Activated naive CD8-positive, alpha-beta T cell treated with anti-CD3 and anti-CD28 coated beads, Interleukin-2, amount 10 ng/mL, durations not matched to agents 7 days and 5 days (primary cell): ENCODE results near the gene SELPLG. TPM values are rescaled to one million over a fixed set of nuclear protein-coding genes. Genes with fewer than 3 reads are reported as not detected.
A peak's percentile ranks its signal among the peaks of the same experiment; 100 is the strongest.
"Not testable (repeated sequence)": the region's sequence is repeated elsewhere in the genome, so short reads cannot be mapped to it uniquely, and the experiment has no call there.

Source experiments
- ATAC-seq: fragments of 150-1000 bp; cut with Tn5 transposase; one replicate; pipeline ENCODE4 v1.10.0; 2021; ENCODE audit warnings: low read depth, moderate library complexity
- POLR2A ChIA-PET: fragments of 350-600 bp; sonication (Branson Sonifier 250); formaldehyde crosslinking; loops from one replicate; lab custom pipeline; 2021; ENCODE audit warnings: antibody characterized with exemption; lab: Charles Lee
- DNase-seq: peaks from one replicate; pipeline ENCODE4 v3.0.0; 2021
- H3K27ac Mint-ChIP-seq: one replicate; pipeline ENCODE4 v1.8.0; 2022; ENCODE audit warnings: mild to moderate bottlenecking, mixed read lengths
- H3K27me3 Mint-ChIP-seq: one replicate; pipeline ENCODE4 v1.8.0; 2022; ENCODE audit warnings: mild to moderate bottlenecking, moderate library complexity, mixed read lengths
- H3K36me3 Mint-ChIP-seq: one replicate; pipeline ENCODE4 v1.8.0; 2021; ENCODE audit warnings: mild to moderate bottlenecking, mixed read lengths
- H3K4me1 Mint-ChIP-seq: one replicate; pipeline ENCODE4 v1.8.0; 2021; ENCODE audit warnings: mixed read lengths
- H3K4me3 Mint-ChIP-seq: one replicate; pipeline ENCODE4 v1.8.0; 2022; ENCODE audit warnings: mild to moderate bottlenecking, moderate library complexity, mixed read lengths
- H3K9me3 Mint-ChIP-seq: one replicate; pipeline ENCODE4 v1.8.0; 2021; ENCODE audit warnings: mixed read lengths
- total RNA-seq, 2 experiments: library from RNA; stranded (reverse); gene quantifications; one replicate each; pipeline ENCODE4 v1.2.3, GENCODE V29; 2021

The SELPLG gene
- total RNA-seq, 2 experiments from 2014 or later, result 159 to 163 TPM

- H3K36me3 Mint-ChIP-seq, result peaks cover 39% of the 10 kb centered on the region
- not testable (repeated sequence) for H3K27me3 Mint-ChIP-seq, H3K4me3 Mint-ChIP-seq, DNase-seq, H3K9me3 Mint-ChIP-seq, ATAC-seq
- H3K27ac Mint-ChIP-seq, result peak overlapping the region; percentile 79
- POLR2A ChIA-PET, result interaction anchor here (9.1 to 9.9 kb wide), 2 partner anchors 13 to 53 kb away, joined by 135 to 156 read pairs; partner anchors contain the start of genes ISCU, SART3 and SELPLG
- H3K4me1 Mint-ChIP-seq, result peaks cover 39% of the 10 kb centered on the region
Measured at GRCh38 chr12:108618953-108619274, 14.8 kb downstream of the SELPLG start.

DNA sequence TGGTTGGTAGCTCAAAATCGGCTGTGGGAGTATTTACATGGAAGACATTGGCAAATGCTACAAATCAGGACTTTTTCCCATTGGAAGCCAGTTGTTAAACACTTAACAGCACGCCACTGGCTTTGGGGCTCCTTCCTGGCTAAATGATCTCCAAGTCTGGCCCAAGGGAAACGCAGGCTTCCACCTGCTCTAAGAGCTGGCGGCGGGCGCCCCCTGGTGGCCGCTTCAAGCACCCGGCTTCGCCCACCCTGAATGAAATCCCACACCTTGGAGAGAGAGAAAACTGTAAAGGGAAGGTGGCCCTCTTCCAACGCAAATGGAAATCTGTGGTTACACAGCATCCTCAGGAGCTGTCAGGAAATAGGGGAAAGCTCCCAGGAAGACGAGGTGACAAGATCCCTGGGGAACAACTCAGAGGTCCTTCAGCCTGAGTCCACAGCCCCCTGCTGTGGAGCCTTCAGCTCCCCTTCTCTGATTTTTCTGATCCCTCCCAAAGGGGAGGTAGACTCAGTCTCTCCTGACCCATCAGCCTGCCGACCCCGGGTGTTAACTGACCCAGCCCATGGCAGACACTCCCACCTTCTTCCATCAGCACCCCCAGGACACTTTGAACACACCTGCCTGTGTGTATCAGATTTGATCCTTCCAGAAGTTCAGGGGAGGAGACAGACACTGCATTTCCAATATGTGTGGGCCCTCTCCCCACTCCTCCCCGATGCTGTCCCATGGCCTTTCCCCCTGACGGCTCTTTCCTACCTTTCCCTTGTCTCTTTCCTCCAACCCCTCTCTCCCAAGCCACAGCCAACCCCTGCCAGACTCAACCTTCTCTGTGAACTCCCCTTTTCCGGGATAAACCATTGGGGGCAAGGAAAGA, 15.4 kb downstream of the SELPLG start:
- peaks cover 39% of the 10 kb centered on the region for H3K4me1 Mint-ChIP-seq
- H3K4me3 Mint-ChIP-seq, result no peak overlapping the region
- ATAC-seq (peak; percentile 55), DNase-seq (peak; percentile 86)
- no peaks in the 10 kb centered on the region for H3K27me3 Mint-ChIP-seq
- H3K36me3 Mint-ChIP-seq, result peaks cover 34% of the 10 kb centered on the region
- H3K9me3 Mint-ChIP-seq, result peaks cover 4% of the 10 kb centered on the region
- peak overlapping the region; percentile 89 for H3K27ac Mint-ChIP-seq
- POLR2A ChIA-PET, result interaction anchor here (0.8 to 9.9 kb wide), 4 partner anchors 13 to 187 kb away, joined by 3 to 156 read pairs (median 70); partner anchors contain the start of genes ISCU, SART3 and SELPLG

GRCh38 chr12:108616941-108617858, 16.5 kb downstream of the SELPLG start:
- H3K27me3 Mint-ChIP-seq, result no peaks in the 10 kb centered on the region
- POLR2A ChIA-PET, result interaction anchor here (0.8 to 9.9 kb wide), 5 partner anchors 15 to 188 kb away, joined by 3 to 156 read pairs (median 4); partner anchors contain the start of genes ISCU, SART3 and SELPLG
- H3K36me3 Mint-ChIP-seq, result peaks cover 29% of the 10 kb centered on the region
- DNase-seq, result peak; percentile 62
- peaks cover 4% of the 10 kb centered on the region for H3K9me3 Mint-ChIP-seq
- peaks cover 37% of the 10 kb centered on the region for H3K4me1 Mint-ChIP-seq
- peak overlapping the region; percentile 76 for H3K4me3 Mint-ChIP-seq
- peak; percentile 72 for ATAC-seq
- peak overlapping the region; percentile 89 for H3K27ac Mint-ChIP-seq

DNA sequence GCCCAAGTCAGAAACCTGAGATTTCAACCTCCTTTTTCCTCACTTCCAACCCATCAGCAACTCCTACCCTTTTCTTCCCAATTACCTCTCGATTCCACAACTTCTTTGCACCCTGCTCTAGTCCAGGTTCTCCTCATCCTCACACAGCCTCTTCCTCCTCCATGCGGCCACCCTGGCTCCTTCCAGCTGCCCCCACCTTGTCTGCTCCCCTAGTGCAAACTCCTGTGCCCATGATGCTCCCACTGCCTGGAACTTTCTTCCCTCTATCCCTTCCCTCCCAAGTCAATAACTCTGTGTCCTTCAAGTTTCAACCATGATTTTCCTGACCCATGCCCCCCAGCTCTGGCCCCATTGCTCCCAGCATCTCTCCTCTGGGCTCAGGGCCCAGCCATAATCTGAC, 17.3 kb downstream of the SELPLG start:
- POLR2A ChIA-PET, result interaction anchor here (0.7 to 9.9 kb wide), 3 partner anchors 15 to 51 kb away, joined by 3 to 156 read pairs (median 135); partner anchors contain the start of genes ISCU, SART3 and SELPLG
- Mint-ChIP-seq H3K4me3 (peak overlapping the region; percentile 76), H3K4me1 (peaks cover 44% of the 10 kb centered on the region), H3K36me3 (peaks cover 23% of the 10 kb centered on the region), H3K9me3 (peaks cover 4% of the 10 kb centered on the region), H3K27ac (peak overlapping the region; percentile 89), H3K27me3 (no peaks in the 10 kb centered on the region)
- ATAC-seq (no peak), DNase-seq (no peak)

DNA sequence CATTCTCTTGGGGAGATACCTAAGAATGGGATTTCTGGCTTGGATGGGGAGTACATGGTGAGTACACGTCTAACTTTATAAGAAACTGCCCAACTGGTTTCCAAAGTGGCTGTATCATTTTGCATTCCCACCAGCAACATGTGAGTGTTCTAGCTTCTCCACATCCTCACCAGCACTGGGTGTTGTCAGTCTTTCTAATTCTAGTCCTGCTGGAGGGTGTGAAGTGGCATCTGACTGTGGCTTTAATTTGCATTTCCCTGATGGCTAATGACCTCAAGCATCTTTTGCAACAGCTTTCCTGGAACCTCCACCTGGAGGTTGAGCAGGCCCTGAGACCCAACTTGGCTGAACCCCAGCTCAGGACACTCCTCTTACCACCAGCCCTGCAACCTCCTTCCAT, 17.8 kb downstream of the SELPLG start:
- Mint-ChIP-seq H3K4me1 (peaks cover 40% of the 10 kb centered on the region), H3K27me3 (no peaks in the 10 kb centered on the region), H3K27ac (no peak overlapping the region), H3K4me3 (no peak overlapping the region), H3K36me3 (peaks cover 19% of the 10 kb centered on the region), H3K9me3 (peaks cover 4% of the 10 kb centered on the region)
- POLR2A ChIA-PET, result interaction anchor here (0.7 to 9.9 kb wide), 3 partner anchors 16 to 50 kb away, joined by 3 to 156 read pairs (median 135); partner anchors contain the start of genes ISCU, SART3 and SELPLG
- no peak for DNase-seq
- ATAC-seq, result no peak

DNA sequence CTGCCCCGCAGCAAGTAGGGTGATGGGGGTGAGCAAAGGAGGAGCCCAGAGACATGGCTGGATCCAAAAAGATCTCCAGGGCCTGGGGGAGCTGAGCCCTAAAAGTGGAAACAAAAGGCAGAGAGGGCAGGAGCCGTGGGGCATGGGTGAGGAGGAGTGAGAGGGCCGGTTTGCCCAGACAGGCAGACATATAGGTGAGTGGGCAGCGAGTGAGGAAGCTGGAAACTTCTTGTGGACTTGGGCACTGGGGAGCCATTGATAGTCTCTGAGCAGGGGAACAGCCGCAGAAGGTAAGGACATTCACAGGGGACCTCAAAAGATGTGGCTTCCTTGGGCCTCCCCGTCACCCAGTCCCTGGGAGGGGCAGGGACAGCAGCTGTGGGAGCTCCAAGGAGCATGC, 19.1 kb downstream of the SELPLG start:
- POLR2A ChIA-PET, result interaction anchor here (1.7 to 9.9 kb wide), 2 partner anchors 17 to 46 kb away, joined by 4 to 156 read pairs; partner anchors contain the start of gene SELPLG
- ATAC-seq (no peak), DNase-seq (no peak)
- Mint-ChIP-seq H3K4me1 (peaks cover 38% of the 10 kb centered on the region), H3K36me3 (peaks cover 18% of the 10 kb centered on the region), H3K27ac (no peak overlapping the region), H3K27me3 (no peaks in the 10 kb centered on the region), H3K4me3 (no peak overlapping the region), H3K9me3 (peaks cover 4% of the 10 kb centered on the region)

DNA sequence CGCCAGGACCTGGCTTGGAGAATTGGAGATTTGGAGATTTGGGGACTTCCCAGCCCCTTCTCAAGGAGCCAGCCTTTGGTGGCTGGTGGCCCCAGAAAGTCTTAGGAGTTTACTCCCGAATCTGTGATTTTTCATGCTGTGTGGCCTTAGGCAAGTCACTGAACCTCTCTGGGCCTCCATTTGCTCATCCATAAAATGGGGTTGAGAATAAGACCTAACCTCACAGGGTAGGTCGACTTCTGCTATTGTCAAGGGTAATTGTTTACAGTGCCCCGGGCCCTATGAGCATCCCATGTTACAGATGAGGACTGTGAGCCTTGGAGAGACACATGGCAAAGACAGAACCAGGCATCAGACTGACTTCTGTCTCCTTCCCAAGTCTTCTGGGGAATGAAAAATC, 19.7 kb downstream of the SELPLG start:
- ATAC-seq (no peak), DNase-seq (no peak)
- POLR2A ChIA-PET, result interaction anchor here (1.7 to 9.9 kb wide), 2 partner anchors 18 to 45 kb away, joined by 4 to 156 read pairs; partner anchors contain the start of gene SELPLG
- H3K27me3 Mint-ChIP-seq, result no peaks in the 10 kb centered on the region
- peaks cover 38% of the 10 kb centered on the region for H3K4me1 Mint-ChIP-seq
- peaks cover 16% of the 10 kb centered on the region for H3K36me3 Mint-ChIP-seq
- H3K9me3 Mint-ChIP-seq, result peaks cover 4% of the 10 kb centered on the region
- no peak overlapping the region for H3K27ac Mint-ChIP-seq
- no peak overlapping the region for H3K4me3 Mint-ChIP-seq

GRCh38 chr12:108613548-108613947, 20.1 kb downstream of the SELPLG start:
- DNase-seq (no peak), ATAC-seq (no peak)
- Mint-ChIP-seq H3K9me3 (peaks cover 4% of the 10 kb centered on the region), H3K4me3 (no peak overlapping the region), H3K27ac (no peak overlapping the region), H3K4me1 (peaks cover 37% of the 10 kb centered on the region), H3K27me3 (no peaks in the 10 kb centered on the region), H3K36me3 (peaks cover 16% of the 10 kb centered on the region)
- POLR2A ChIA-PET, result interaction anchor here (1.7 to 9.9 kb wide), 2 partner anchors 18 to 45 kb away, joined by 4 to 156 read pairs; partner anchors contain the start of gene SELPLG

DNA sequence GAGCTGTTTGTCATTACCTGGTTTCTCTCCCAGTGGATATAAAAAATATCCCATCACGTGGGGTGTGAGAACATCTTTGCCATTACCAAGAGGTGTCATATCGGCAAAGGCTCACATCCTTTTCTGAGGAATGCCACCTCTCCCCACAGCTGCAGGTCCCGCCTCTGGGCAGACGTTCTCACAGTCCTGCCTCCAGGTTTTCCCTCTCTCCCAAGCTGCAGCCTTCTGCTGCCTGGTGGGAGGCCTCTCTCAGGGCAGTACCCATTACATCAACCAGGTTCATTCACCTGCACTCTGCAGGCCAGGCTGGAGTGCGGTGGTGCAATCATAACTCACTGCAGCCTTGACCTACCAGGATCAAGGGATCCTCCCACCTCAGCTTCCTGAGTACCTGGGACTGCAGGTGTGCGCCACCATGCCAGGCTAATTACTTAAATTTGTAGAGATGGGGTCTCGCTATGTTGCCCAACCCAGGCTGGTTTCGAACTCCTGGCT, 20.9 kb downstream of the SELPLG start:
- no peak overlapping the region for H3K27ac Mint-ChIP-seq
- no peak for DNase-seq
- POLR2A ChIA-PET, result interaction anchor here (0.7 kb wide), 1 partner anchor 58 kb away, joined by 3 read pairs; no protein-coding TSS in a partner anchor

GRCh38 chr12:108611884-108612415, 21.7 kb downstream of the SELPLG start:
- Mint-ChIP-seq H3K9me3 (peaks cover 4% of the 10 kb centered on the region), H3K4me1 (peaks cover 23% of the 10 kb centered on the region)
- POLR2A ChIA-PET, result interaction anchor here (0.7 kb wide), 1 partner anchor 338 kb away, joined by 3 read pairs; no protein-coding TSS in a partner anchor

More for the DNA sequence above, 20.9 kb downstream of the SELPLG start:
- H3K4me3 Mint-ChIP-seq, result no peak overlapping the region
- H3K4me1 Mint-ChIP-seq, result peaks cover 31% of the 10 kb centered on the region
- H3K9me3 Mint-ChIP-seq, result peaks cover 4% of the 10 kb centered on the region
- ATAC-seq, result no peak
- H3K27me3 Mint-ChIP-seq, result no peaks in the 10 kb centered on the region
- peaks cover 16% of the 10 kb centered on the region for H3K36me3 Mint-ChIP-seq

DNA sequence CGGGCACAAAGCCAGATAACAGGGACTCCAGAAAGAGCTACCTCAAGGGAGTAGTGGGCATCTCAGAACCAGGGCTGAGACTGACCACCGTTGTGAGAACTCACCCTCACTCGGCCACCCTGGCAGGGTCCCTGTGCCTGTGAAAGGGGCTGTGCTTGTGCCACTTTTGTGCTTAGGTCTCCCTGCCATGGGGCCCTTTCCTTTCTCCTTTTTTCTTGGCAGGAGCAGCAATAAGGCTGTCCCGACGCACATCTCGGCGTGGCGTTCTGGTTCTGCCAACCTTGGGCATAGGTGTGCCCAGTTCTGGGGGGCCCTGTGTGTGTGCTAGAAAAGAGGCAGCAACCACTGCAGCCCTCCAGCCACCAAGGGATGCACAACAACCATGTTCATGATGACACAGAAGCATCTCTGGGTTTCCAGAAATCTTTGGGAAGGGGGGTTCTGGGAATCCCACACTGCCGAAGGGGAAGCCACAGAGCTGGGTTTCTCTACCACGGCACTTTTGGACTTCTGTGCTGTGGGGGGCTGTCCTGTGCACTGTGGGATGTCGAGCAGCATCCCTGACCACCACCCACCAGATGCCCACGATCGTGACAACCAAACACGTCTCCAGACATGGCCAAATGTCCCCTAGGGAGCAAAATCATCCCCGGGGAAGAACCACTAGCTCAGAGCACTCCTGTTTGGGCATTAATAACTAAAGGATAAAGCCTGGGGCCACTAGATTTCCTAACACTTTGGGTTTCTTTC, 22.7 kb downstream of the SELPLG start:
- H3K9me3 Mint-ChIP-seq, result peaks cover 1% of the 10 kb centered on the region
- H3K4me1 Mint-ChIP-seq, result peaks cover 14% of the 10 kb centered on the region
- DNase-seq, result no peak
- H3K4me3 Mint-ChIP-seq, result no peak overlapping the region
- ATAC-seq, result no peak
- no peak overlapping the region for H3K27ac Mint-ChIP-seq
- POLR2A ChIA-PET, result interaction anchor here (0.7 kb wide), 1 partner anchor 339 kb away, joined by 3 read pairs; no protein-coding TSS in a partner anchor
- H3K27me3 Mint-ChIP-seq, result no peaks in the 10 kb centered on the region
- peaks cover 5% of the 10 kb centered on the region for H3K36me3 Mint-ChIP-seq

More at GRCh38 chr12:108611884-108612415, 21.7 kb downstream of the SELPLG start:
- no peaks in the 10 kb centered on the region for H3K27me3 Mint-ChIP-seq
- no peak overlapping the region for H3K4me3 Mint-ChIP-seq
- peaks cover 14% of the 10 kb centered on the region for H3K36me3 Mint-ChIP-seq
- no peak overlapping the region for H3K27ac Mint-ChIP-seq
- ATAC-seq (no peak), DNase-seq (peak; percentile 51)
